Astrocyte (in vitro differentiated cells and primary cell): ENCODE measurements around the gene MROH2A. TPM values are rescaled to one million over a fixed set of nuclear protein-coding genes. Genes with fewer than 3 reads are reported as not detected.

Source experiments
- DNase-seq: peaks from one replicate; pipeline ENCODE4 v3.0.0-alpha.2; 2010; ENCODE audit warnings: low read depth
- FAIRE-seq: peaks from 2 replicates; lab custom pipeline; 2011; peaks lifted over from hg19 to GRCh38; lab: Jason Lieb, UNC
- H2AFZ ChIP-seq: 2 replicates; pipeline ENCODE4 v1.6.0; 2012; ENCODE audit warnings: low read depth, low read length, inconsistent platforms
- H3K27ac ChIP-seq: 2 replicates; pipeline ENCODE4 v1.5.1; 2011; ENCODE audit warnings: low read depth, low read length, inconsistent platforms
- H3K27me3 ChIP-seq: 2 replicates; pipeline ENCODE4 v1.6.0; 2011; ENCODE audit warnings: low read length, inconsistent platforms; ENCODE audit not compliant: insufficient read depth
- H3K36me3 ChIP-seq: 2 replicates; pipeline ENCODE4 v1.5.1; 2011; ENCODE audit warnings: low read length, inconsistent platforms; ENCODE audit not compliant: insufficient read depth
- H3K4me1 ChIP-seq: 2 replicates; pipeline ENCODE4 v1.5.1; 2011; ENCODE audit warnings: low read length, inconsistent platforms; ENCODE audit not compliant: insufficient read depth
- H3K4me2 ChIP-seq: 2 replicates; pipeline ENCODE4 v1.6.0; 2012; ENCODE audit warnings: low read length, inconsistent platforms
- H3K4me3 ChIP-seq: 2 replicates; pipeline ENCODE4 v1.5.1; 2011; ENCODE audit warnings: low read depth, mild to moderate bottlenecking, low read length, inconsistent platforms; ENCODE audit not compliant: insufficient read depth
- H3K79me2 ChIP-seq: 2 replicates; pipeline ENCODE4 v1.6.0; 2012; ENCODE audit warnings: mild to moderate bottlenecking, low read length, inconsistent platforms; ENCODE audit not compliant: insufficient read depth
- H3K9ac ChIP-seq: 2 replicates; pipeline ENCODE4 v1.6.0; 2012; ENCODE audit warnings: mild to moderate bottlenecking, low read length, inconsistent platforms
- H3K9me3 ChIP-seq: 2 replicates; pipeline ENCODE4 v1.5.1; 2012; ENCODE audit warnings: low read depth, mild to moderate bottlenecking, low read length, inconsistent platforms; ENCODE audit not compliant: insufficient read depth
- H4K20me1 ChIP-seq: 2 replicates; pipeline ENCODE4 v1.6.0; 2012; ENCODE audit warnings: low read length, inconsistent platforms; ENCODE audit not compliant: insufficient read depth
- H3K27ac Mint-ChIP-seq: one replicate; pipeline ENCODE4 v1.8.0; 2021; ENCODE audit warnings: mild to moderate bottlenecking, mixed read lengths; ENCODE audit not compliant: unreplicated experiment
- H3K27me3 Mint-ChIP-seq: one replicate; pipeline ENCODE4 v1.8.0; 2021; ENCODE audit warnings: low read depth, mixed read lengths; ENCODE audit not compliant: unreplicated experiment
- H3K36me3 Mint-ChIP-seq: one replicate; pipeline ENCODE4 v1.8.0; 2021; ENCODE audit warnings: low read depth, mixed read lengths; ENCODE audit not compliant: unreplicated experiment
- H3K4me1 Mint-ChIP-seq: one replicate; pipeline ENCODE4 v1.8.0; 2021; ENCODE audit warnings: low read depth, mixed read lengths; ENCODE audit not compliant: unreplicated experiment
- H3K4me3 Mint-ChIP-seq: one replicate; pipeline ENCODE4 v1.8.0; 2021; ENCODE audit warnings: mild to moderate bottlenecking, moderate library complexity, mixed read lengths; ENCODE audit not compliant: unreplicated experiment
- H3K9me3 Mint-ChIP-seq: one replicate; pipeline ENCODE4 v1.8.0; 2021; ENCODE audit warnings: mild to moderate bottlenecking, mixed read lengths; ENCODE audit not compliant: unreplicated experiment
- CTCF ChIP-seq: IDR thresholded peaks from 2 replicates; pipeline ENCODE4 v1.5.1; 2011; ENCODE audit warnings: low read depth, mild to moderate bottlenecking, inconsistent platforms, low read length, moderate library complexity; ENCODE audit not compliant: insufficient read depth
- EZH2 ChIP-seq: IDR thresholded peaks from 2 replicates; pipeline ENCODE4 v1.6.1; 2012; ENCODE audit warnings: mild to moderate bottlenecking, low read length, inconsistent platforms; ENCODE audit not compliant: insufficient read depth
- total RNA-seq: library from RNA; stranded (reverse); gene quantifications from 2 replicates; pipeline ENCODE4 v1.2.1, GENCODE V29; 2021

Gene MROH2A
- total RNA-seq, 1 donor from 2014 or later = not detected

DNA sequence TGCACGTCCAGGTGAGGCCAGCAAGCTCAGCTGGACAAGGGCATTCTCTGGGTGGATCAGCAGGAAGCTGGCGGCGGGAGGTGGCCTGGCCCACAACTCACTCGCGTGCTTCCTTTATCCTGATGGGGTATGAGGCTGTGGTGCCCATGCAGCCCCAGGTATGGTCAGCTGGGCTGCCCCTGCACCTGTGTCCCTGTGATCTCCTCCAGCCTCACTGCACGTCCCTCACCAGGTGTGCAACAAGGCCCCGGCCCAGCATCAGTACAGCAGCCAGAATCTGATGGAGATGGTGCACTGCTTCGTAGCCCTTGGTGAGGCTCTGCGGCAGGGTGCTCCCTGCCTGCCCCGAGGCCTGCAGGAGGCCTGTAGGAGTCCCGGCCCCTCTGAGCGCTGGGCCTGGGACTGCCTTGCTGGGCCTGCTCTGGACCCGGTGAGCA, 17.6 kb downstream of the MROH2A start:
- Histone ChIP-seq H3K9ac (no peak overlapping the region), H3K4me3 (no peak overlapping the region), H3K4me1 (no peaks in the 10 kb centered on the region), H3K27ac (no peak overlapping the region), H3K79me2 (no peaks in the 10 kb centered on the region), H4K20me1 (no peaks in the 10 kb centered on the region), H2AFZ (no peak overlapping the region), H3K9me3 (peaks cover 3% of the 10 kb centered on the region), H3K4me2 (no peak overlapping the region), H3K36me3 (no peaks in the 10 kb centered on the region), H3K27me3 (no peaks in the 10 kb centered on the region)
- no peak for TF ChIP-seq CTCF
- TF ChIP-seq EZH2 = no peak
- DNase-seq (no peak), FAIRE-seq (no peak)
- Mint-ChIP-seq H3K27ac (no peak overlapping the region), H3K27me3 (peaks cover 28% of the 10 kb centered on the region), H3K9me3 (peaks cover 7% of the 10 kb centered on the region), H3K4me3 (no peak overlapping the region), H3K4me1 (no peaks in the 10 kb centered on the region), H3K36me3 (no peaks in the 10 kb centered on the region)

DNA sequence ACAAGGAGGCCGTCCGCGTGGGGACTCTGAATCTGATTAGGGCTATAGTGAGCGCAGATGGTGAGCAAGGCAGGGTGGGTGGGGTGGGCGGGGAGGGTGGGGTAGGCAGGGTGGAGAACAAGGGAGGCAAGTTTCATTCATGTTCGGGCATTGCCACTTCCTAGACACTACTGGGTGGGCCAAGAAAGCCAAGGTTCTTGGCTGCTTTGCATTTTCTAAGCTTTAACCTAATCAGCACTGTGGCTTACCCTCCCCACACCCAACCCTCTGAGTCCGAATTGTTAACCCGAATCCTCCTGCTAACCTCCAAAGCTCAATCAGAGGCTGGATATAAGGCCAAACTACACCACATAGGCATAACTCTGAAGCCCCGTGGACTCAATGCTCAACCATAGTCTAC, 18.1 kb downstream of the MROH2A start:
- no peak for DNase-seq
- H3K27ac Mint-ChIP-seq = no peak overlapping the region
- H3K4me2 ChIP-seq = no peak overlapping the region
- peaks cover under 1% of the 10 kb centered on the region for H3K4me1 ChIP-seq
- FAIRE-seq = no peak
- H3K9ac ChIP-seq = no peak overlapping the region
- no peaks in the 10 kb centered on the region for H3K79me2 ChIP-seq
- H3K27me3 ChIP-seq = no peaks in the 10 kb centered on the region
- H4K20me1 ChIP-seq = no peaks in the 10 kb centered on the region
- H3K36me3 ChIP-seq = no peaks in the 10 kb centered on the region
- no peak overlapping the region for H3K4me3 ChIP-seq
- no peak overlapping the region for H3K4me3 Mint-ChIP-seq
- no peaks in the 10 kb centered on the region for H3K36me3 Mint-ChIP-seq
- peaks cover 3% of the 10 kb centered on the region for H3K4me1 Mint-ChIP-seq
- TF ChIP-seq CTCF = no peak
- no peak for TF ChIP-seq EZH2
- peaks cover 3% of the 10 kb centered on the region for H3K9me3 ChIP-seq
- H3K27ac ChIP-seq = no peak overlapping the region
- H3K27me3 Mint-ChIP-seq = peaks cover 23% of the 10 kb centered on the region
- peaks cover 7% of the 10 kb centered on the region for H3K9me3 Mint-ChIP-seq
- H2AFZ ChIP-seq = no peak overlapping the region

DNA sequence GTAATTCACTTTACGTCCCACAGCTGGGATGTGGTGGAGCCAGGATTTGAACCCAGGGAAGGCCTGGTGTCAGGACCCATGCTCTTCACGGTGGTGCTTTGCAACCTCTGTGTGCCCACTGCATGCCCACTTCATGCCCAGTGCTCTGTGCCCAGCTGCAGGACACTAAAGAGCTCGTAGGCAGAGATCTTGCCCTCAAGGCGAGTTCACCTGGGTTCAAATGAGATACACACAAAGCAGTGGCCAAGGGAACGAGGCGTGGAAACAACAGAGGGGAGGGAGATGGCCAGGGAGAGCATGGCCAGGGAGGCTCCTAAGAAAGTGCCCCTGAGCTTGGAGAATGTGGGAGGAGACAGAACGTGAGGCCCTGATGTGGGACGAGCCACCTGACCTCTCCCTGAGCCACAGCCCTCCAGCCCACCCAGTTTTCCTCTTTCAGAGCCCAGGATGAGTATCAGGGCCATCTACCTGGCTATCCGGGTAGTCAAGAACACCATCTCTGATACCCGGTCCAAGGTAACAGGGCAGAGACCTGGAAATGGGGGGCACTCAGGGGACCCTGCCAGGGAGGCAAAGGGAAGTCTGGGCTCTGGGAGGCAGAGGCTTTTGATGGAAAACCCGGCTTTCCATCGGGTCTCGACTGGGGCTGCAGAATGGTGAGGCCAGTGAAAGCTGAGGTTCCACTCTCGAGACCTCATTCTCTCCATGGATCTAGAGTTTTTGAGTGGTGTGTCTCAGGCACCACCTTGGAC, 20.4 kb downstream of the MROH2A start:
- no peak for DNase-seq
- no peak overlapping the region for H3K4me3 ChIP-seq
- H3K9me3 ChIP-seq = no peaks in the 10 kb centered on the region
- TF ChIP-seq CTCF = no peak
- no peak for TF ChIP-seq EZH2
- no peak overlapping the region for H3K4me2 ChIP-seq
- no peak overlapping the region for H3K9ac ChIP-seq
- FAIRE-seq = no peak
- Mint-ChIP-seq H3K27me3 (peaks cover 28% of the 10 kb centered on the region), H3K36me3 (no peaks in the 10 kb centered on the region), H3K4me3 (no peak overlapping the region), H3K4me1 (peaks cover 4% of the 10 kb centered on the region), H3K9me3 (peaks cover 4% of the 10 kb centered on the region), H3K27ac (no peak overlapping the region)
- H3K27me3 ChIP-seq = no peaks in the 10 kb centered on the region
- no peak overlapping the region for H3K27ac ChIP-seq
- H4K20me1 ChIP-seq = no peaks in the 10 kb centered on the region
- H3K4me1 ChIP-seq = peaks cover 5% of the 10 kb centered on the region
- H2AFZ ChIP-seq = no peak overlapping the region
- no peaks in the 10 kb centered on the region for H3K36me3 ChIP-seq
- H3K79me2 ChIP-seq = no peaks in the 10 kb centered on the region
